SW480 (cell line): ENCODE measurements around the gene ADAMTSL1.

Experiments
- DNase-seq: peaks from one replicate; pipeline ENCODE4 v3.0.0-alpha.2; 2016; ENCODE audit warnings: low spot score

The ADAMTSL1 gene

GRCh38 chr9:18564018-18564880 is 90.3 kb downstream of the ADAMTSL1 start:
- no peak for DNase-seq

- DNase-seq: no peak
Measured at GRCh38 chr9:18566121-18566520, 92.2 kb downstream of the ADAMTSL1 start.

DNA sequence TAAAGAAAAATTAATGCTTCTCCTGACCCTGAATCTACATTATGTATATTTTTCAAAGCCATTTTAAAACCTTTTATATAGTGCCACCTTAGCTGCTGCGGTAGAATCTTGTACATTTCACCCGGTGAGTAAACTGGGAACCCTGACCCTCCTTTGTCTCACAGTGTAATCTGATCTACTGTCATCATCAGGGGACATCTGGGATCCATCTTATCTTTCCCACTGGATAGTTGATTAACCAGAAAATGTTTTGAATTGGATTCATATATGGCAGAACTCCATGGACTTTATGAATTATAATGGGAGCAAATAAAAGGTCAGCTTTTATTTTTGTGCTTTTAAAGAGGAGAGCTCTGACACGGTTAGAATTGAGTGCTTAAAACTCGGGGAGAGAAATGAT is 95.0 kb downstream of the ADAMTSL1 start:
- no peak for DNase-seq

GRCh38 chr9:18569941-18570630 is 96.1 kb downstream of the ADAMTSL1 start:
- DNase-seq: no peak

- no peak for DNase-seq
Measured at GRCh38 chr9:18573021-18573556, 99.1 kb downstream of the ADAMTSL1 start.

DNA sequence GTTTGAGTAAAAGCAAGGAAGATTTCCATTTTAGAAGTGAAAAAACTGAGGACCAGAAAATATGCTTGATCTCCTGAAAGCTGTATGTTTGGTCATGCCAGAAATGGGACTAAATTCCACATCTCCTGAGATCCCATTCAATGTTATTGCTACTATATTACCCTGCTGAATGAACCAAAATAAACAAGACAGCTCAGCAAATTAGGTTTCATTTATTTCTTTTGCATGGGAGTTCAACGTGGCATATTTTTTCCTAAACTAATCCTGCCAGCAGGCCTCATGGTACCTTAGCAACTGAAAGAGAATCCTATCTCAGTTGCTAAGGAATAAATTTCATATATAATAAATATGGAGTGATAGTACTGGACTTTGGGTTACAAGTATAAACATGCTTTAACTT is 101.7 kb downstream of the ADAMTSL1 start:
- DNase-seq: no peak

DNA sequence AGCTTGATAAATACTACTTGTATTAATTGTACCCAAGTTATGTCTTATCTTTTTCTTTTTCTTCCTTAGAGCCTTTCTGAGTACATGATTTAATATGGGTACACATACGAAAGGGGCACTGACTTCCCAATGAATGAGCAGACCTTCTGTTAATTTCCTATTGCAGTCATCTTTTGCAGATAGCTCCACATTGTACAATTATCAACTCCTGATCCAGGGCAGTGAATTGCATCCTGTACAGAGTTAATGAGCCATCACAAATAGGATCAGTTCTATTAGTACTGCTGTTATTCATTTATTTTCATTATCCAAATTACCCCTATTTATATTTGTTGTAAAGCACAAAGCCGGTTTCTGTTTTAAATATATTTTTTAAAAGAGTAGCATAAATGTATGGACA is 105.6 kb downstream of the ADAMTSL1 start:
- DNase-seq: no peak

- no peak for DNase-seq
Measured at GRCh38 chr9:18580151-18580550, 106.2 kb downstream of the ADAMTSL1 start.

DNA sequence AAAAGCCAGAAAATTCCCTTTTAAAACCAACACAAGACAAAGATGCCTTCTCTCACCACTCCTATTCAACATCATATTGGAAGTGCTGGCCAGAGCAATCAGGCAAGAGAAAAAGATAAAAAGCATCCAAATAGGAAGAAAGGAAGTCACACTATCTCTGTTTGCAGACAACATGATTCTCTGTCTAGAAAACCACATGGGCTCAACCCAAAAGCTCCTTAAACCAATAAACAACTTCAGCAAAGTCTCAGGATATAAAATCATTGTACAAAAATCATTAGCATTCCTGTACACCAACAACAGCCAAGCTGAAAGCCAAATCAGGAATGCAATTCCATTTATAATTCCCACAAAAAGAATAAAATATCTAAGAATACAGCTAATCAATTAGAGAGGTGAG is 112.0 kb downstream of the ADAMTSL1 start:
- DNase-seq: no peak

DNA sequence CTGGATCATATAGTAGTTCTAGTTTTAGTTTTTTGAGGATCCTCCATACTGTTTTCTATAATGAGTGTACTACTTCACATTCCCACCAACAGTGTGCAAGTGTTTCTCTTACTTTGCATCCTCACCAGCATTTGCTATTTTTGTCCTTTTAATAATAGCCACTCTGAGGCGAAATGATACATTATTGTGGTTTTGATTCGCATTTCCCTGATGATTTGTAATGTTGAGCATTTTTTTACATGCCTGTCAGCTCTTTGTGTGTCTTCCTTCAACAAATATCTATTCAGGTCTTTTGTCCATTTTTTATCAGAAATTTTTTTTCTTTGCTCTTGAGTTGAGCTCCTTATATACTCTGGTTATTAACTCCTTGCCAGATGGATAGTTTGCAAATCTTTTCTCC is 114.0 kb downstream of the ADAMTSL1 start:
- no peak for DNase-seq

DNA sequence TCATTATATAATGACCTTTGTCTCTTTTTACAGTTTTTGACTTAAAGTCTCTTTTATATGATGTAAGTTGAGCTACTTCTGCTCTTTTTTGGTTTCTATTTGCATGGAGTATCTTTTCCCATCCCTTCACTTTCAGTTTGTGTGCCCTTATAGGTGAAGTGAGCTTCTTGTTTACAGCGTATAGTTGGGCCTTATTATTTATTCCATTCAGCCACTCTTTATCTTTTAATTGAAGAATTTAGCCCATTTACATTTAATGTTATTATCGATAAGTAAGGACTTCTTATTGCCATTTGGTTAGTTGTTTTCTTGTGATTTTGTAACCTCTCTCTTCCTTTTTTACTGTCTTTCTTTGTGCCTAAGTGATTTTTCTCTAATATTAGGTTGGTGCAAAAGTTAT is 117.3 kb downstream of the ADAMTSL1 start:
- DNase-seq: no peak

- DNase-seq: no peak
Measured at GRCh38 chr9:18594837-18595236, 120.9 kb downstream of the ADAMTSL1 start.

GRCh38 chr9:18595597-18595996 is 121.6 kb downstream of the ADAMTSL1 start:
- no peak for DNase-seq

- DNase-seq: no peak
Measured at GRCh38 chr9:18596920-18597319, 123.0 kb downstream of the ADAMTSL1 start.

- no peak for DNase-seq
Measured at GRCh38 chr9:18598969-18599368, 125.0 kb downstream of the ADAMTSL1 start.

DNA sequence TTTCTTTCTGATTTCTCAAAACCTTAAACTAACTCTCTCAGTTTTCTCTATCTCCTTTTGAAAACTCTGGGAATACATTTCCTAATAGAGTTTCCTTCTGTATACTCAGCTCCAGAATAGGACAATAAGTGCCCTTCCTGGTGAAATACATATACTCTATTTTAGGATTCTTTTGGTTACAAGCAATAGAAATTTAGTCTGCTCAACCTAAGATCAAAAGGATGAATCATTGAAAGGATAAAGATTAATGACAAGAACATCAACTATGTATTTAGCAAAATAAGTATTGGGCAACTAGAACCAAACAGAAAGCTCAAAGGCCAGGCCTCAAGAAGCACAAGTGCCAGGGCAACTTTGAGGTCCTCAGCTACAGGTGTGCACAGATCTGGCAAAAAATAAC is 127.1 kb downstream of the ADAMTSL1 start:
- no peak for DNase-seq

DNA sequence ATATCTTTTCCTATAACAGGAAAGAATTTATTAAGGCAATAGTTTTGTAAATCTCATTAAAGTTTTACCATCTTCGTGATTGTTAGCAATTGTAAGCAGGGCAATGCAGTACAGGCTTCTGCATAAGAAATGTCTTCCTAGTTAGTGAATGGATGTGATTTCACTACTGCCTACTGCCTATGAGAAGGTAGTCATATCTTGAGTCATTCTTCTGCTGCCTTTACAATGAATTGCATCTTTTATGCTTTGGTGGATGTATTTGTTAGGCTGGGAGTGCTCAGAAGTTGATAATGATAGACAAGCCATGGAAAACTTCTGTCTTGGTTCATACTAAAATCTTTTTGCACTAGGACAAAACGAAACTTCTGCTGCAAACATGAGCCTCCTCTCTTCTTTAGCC is 128.0 kb downstream of the ADAMTSL1 start:
- DNase-seq: no peak

DNA sequence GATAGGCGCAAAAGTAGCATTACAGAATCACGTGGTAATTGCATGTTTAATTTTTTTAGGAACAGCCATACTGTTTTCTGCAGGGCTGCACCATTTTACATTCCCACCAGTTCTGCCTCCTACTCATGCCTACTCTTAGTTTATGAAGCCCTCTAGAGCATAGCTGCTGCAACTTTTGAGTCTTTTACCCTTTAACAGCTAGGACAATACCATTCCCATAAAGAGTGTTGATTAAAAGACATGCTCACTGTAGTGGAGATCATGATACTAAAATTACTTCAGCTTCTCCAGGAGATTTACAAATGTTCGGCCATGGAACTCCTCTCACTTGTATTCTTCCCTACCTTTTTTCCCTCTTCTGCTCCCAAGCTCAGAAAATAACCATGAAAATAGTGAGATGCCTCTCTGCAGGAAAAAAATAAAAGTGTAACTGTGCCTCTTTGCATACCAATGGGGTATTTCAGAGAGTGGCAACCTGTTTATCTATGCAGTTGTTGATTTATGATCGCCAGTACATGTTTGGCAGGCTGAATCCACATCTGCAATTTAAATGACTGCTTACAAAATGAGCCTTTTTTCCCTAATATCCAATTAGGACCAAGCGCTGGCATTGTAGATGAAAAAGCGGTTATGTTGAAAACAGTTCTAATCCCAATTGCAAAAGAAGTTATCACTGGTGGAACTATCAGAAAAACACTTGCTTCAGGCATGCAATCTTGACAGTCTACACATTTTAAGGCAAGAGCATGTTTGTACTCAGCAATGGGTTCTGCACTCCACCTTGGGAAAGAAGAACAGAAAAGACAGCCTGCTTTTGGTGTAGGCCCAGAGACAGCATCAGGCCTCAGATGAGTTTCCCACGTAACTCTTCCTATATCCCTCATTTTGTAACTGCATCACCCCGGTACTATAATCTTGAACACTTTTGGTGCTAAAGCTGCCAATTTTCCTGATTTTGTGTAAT is 131.1 kb downstream of the ADAMTSL1 start:
- DNase-seq: no peak

- DNase-seq: no peak
Measured at GRCh38 chr9:18605766-18606180, 131.8 kb downstream of the ADAMTSL1 start.

DNA sequence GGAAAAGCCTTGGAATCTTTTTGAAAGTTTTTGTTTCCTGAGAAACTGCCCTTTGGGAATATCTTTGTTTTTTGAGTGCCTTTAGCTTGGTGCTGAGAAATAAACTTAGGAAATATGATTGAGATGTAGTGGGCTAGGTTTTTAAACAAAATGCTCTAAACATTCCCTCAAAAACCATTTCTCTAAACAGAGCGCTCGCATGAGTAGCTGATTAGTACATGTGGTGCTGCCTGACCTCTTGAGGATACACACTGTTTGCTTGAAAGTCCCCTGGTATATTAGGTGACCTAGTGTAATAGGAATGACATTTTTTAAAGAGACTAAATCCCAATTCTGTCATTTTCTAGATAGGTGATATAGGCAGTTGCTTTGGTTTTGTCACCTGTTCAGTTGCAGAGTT is 132.3 kb downstream of the ADAMTSL1 start:
- DNase-seq: no peak

DNA sequence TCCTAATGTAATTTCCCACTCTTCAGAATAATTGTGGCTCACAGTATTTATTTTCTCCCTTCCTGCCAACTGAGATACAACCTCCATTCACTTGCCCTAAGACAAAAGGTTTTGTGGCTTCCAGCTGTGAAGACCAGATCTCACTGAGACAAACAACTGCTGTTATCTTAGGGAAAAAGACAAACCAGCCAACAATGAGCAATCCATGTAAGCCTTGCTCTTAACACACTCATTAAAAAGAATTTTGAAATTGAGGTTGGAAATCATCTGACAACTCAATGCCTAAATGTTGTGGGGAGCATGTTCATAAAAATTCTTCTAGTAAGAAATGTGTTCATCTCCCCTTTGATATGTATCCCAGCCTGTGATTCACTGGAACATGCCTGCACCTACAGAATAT is 132.9 kb downstream of the ADAMTSL1 start:
- DNase-seq: no peak

DNA sequence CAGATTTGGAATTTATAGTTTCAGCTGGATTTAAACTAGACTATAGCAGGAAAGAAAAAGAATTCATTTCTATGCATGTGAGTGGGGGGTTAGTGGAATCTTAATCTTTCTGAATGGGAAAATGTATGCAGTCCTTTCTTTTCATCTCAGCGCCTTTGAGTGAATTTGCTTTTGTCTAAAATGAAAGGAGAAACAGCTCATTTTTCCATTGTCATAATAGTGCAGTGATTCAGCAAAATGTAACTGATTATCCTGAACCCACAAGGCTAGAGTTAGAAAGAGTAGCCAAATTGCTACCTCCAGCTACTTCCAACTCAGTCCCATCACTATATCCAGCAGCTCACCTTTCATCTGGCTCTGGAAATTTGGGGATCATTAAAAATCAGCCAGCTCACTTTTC is 134.4 kb downstream of the ADAMTSL1 start:
- no peak for DNase-seq
